ENCODE measurements around the gene CORO1C. TPM values are rescaled to one million over a fixed set of nuclear protein-coding genes. Genes with fewer than 3 reads are reported as not detected.

CORO1C gene
- total RNA-seq, 2 experiments from 2014 or later: 66.3 to 69.2 TPM

DNA sequence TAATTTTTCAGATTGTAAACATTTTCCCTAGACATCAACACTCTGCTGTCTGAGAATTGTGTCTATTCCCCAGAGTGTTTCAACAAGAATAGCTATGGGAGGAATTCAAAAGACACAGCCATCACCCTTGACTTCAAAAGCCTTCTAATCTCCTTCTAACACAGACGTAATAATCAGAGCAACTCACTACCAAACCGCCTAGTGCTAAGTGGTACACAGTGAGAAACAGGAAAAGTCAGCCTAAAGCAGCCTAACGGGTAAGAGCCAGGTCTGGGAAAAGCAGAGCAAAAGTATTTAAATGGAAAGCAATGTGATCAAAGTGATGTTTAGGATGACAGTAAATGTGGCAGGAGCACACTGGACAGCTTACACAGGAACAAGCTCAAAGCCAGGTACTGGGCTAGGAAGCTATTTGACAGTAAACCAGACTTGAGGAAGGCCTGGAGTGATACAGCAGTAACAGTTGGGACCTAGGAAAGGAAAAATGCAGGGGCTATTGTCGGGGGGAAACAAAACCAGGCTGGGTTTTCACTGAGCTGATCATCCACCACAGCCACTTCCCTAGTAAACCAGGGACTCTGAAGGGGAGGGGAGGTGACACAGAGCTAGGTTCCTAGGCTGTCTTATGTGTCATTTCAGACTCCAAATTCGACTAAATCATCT is 29.4 kb downstream of the CORO1C start:
- peaks cover 30% of the 10 kb centered on the region for H3K36me3 Mint-ChIP-seq (ENCODE audit: low read depth)
- H3K4me3 Mint-ChIP-seq: no peak overlapping the region
- H3K4me1 Mint-ChIP-seq (ENCODE audit: low read depth): peaks cover 22% of the 10 kb centered on the region
- POLR2A ChIA-PET: interaction anchor here (1.3 kb wide), 1 partner anchor 66 kb away, joined by 3 read pairs; no protein-coding TSS in a partner anchor
- DNase-seq: peak; percentile 37
- H3K27me3 Mint-ChIP-seq (ENCODE audit: low read depth): no peaks in the 10 kb centered on the region
- CTCF ChIA-PET: interaction anchor here (0.8 to 2.5 kb wide), 7 partner anchors 11 to 84 kb away, joined by 3 to 16 read pairs (median 4); no protein-coding TSS in a partner anchor
- no peak overlapping the region for H3K27ac Mint-ChIP-seq
- no peaks in the 10 kb centered on the region for H3K9me3 Mint-ChIP-seq (ENCODE audit: insufficient read depth)
- peak; percentile 79 for ATAC-seq

DNA sequence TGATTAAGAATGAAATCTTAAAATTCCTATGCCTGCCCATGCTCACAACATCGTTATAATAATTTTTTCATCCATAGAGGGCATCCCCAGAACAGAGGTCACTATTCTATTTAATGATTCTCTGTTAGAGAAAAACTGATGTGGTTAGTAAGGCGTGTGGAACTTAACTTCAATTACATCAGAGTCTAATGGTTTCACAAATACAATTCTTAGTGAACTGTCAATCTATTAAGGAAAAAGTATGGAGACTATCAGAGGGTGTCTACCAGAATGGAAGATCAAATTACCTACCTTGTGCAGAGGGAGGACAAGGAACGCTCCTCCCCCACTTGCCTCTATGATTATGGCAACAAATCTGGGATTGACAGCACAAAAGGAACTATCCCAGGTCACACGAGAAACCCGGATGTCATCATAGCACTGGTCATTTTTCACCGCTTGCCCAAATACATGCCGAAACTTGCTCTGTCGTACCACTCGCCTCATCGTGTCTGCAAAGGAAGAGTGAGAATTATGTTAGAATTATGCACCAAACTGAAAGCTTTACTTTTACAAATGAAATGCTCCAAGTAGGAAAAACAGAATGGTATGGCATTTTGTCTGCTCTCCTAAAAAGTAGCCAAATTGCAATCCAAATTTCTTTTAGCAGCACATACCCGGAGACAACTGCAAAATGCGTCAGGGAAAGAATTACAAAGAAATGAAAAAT is 30.3 kb downstream of the CORO1C start:
- ChIA-PET POLR2A (no interaction called here), CTCF (interaction anchor here (1.5 to 2.5 kb wide), 4 partner anchors 10 to 36 kb away, joined by 4 to 16 read pairs (median 11); no protein-coding TSS in a partner anchor)
- DNase-seq (no peak), ATAC-seq (no peak)
- Mint-ChIP-seq H3K36me3 (ENCODE audit: low read depth) (peaks cover 30% of the 10 kb centered on the region), H3K27ac (no peak overlapping the region), H3K27me3 (ENCODE audit: low read depth) (no peaks in the 10 kb centered on the region), H3K4me1 (ENCODE audit: low read depth) (peaks cover 31% of the 10 kb centered on the region), H3K4me3 (no peak overlapping the region), H3K9me3 (ENCODE audit: insufficient read depth) (no peaks in the 10 kb centered on the region)

DNA sequence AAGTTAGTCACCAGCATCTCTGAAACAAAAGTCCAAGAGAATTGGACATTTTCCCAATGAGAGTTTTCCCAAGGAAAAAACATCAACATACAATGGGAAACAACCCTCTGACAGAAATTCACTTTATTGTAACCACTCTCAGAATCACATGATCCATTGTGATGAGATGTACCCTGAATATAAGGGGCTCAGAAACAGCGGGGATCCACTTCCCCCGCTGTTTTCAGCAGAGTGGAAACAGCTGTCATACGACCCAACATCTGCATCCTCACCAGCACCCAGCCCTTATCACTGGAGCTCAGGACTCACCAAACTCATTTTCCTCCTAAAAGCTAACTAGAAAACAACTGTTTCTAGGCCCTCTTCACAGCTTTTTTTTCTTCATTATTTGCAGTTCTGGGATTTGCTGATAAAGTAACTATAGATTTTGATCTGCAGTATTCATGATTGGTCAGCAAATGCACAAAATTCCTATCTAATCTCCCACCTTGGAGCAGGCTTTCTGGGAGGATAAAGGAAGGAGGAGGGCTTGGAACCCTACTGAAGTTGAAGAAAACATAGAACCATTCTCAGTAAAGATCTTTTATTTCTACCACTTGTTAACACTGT is 31.3 kb downstream of the CORO1C start:
- H3K27me3 Mint-ChIP-seq (ENCODE audit: low read depth): no peaks in the 10 kb centered on the region
- H3K27ac Mint-ChIP-seq: no peak overlapping the region
- ChIA-PET CTCF (no interaction called here), POLR2A (no interaction called here)
- peaks cover 32% of the 10 kb centered on the region for H3K36me3 Mint-ChIP-seq (ENCODE audit: low read depth)
- DNase-seq (no peak), ATAC-seq (no peak)
- H3K4me1 Mint-ChIP-seq (ENCODE audit: low read depth): peaks cover 40% of the 10 kb centered on the region
- H3K9me3 Mint-ChIP-seq (ENCODE audit: insufficient read depth): no peaks in the 10 kb centered on the region
- H3K4me3 Mint-ChIP-seq: no peak overlapping the region

- H3K9me3 Mint-ChIP-seq (ENCODE audit: insufficient read depth): no peaks in the 10 kb centered on the region
- H3K27ac Mint-ChIP-seq: no peak overlapping the region
- ChIA-PET CTCF (interaction anchor here (0.8 to 1.5 kb wide), 2 partner anchors 32 to 34 kb away, joined by 3 to 7 read pairs; no protein-coding TSS in a partner anchor), POLR2A (no interaction called here)
- DNase-seq (no peak), ATAC-seq (no peak)
- peaks cover 53% of the 10 kb centered on the region for H3K4me1 Mint-ChIP-seq (ENCODE audit: low read depth)
- no peak overlapping the region for H3K4me3 Mint-ChIP-seq
- H3K36me3 Mint-ChIP-seq (ENCODE audit: low read depth): peaks cover 36% of the 10 kb centered on the region
- no peaks in the 10 kb centered on the region for H3K27me3 Mint-ChIP-seq (ENCODE audit: low read depth)
Observed at GRCh38 chr12:108697905-108698304, 33.4 kb downstream of the CORO1C start.

DNA sequence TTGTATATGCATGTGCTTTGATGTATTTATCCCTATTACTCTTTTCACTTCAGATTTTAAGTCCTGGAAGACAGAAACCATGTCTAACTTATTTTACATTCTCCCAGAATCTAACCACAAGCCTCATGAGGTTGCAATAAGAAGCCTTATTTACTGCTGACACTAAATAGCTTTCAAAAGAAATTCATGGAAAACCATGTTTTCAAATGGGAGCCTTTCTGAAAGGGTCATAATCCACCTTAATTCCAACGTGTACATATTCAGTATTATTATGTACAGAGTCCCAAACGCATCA is 34.4 kb downstream of the CORO1C start:
- Mint-ChIP-seq H3K4me1 (ENCODE audit: low read depth) (peaks cover 52% of the 10 kb centered on the region), H3K4me3 (no peak overlapping the region), H3K9me3 (ENCODE audit: insufficient read depth) (no peaks in the 10 kb centered on the region), H3K36me3 (ENCODE audit: low read depth) (peaks cover 36% of the 10 kb centered on the region), H3K27ac (peak overlapping the region; percentile 20), H3K27me3 (ENCODE audit: low read depth) (no peaks in the 10 kb centered on the region)
- no peak for DNase-seq
- ChIA-PET CTCF (interaction anchor here (2.1 kb wide), 1 partner anchor 79 kb away, joined by 6 read pairs; no protein-coding TSS in a partner anchor), POLR2A (no interaction called here)
- no peak for ATAC-seq

DNA sequence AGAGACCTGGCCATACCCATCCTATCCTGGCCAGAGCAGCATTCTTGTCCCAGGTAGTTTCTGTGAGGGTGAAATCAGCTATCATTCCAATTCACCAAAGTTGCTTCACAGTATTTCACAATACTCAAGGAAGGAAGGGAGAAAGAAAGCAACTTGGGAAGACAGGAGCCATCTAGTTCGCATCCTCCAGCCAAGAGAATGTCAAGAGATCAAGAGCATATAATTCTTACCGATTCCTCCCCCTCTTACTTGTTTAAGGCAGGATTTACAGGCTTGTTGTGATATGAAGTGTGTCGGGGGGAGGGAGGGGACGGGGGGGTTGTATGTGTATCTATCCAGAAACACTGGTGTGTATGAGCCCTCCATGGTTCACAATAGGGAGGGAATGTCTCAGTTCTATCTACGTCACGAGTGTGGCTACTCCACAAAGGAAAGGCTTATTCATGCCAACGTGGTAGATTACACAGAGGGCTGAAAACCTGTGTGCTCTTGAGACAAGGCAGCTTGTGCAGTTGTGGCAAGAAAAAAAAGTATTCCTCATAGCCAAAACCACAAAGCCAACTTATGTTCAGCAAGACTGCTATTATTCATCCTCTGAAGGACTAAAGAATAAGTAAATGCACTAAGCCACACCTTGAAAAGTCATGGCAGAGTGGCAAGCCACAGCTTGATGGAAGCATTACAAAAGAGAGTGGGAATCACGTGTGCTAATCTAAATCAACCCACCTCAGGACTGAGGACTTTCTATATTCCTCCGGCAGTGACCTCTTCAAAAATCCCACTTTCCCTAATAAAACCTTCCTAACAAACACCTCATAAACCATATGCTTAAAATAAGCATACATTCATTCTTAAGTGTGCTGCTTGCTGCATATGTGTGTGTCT is 35.0 kb downstream of the CORO1C start:
- ChIA-PET POLR2A (interaction anchor here (1.1 kb wide), 1 partner anchor 10 kb away, joined by 3 read pairs; no protein-coding TSS in a partner anchor), CTCF (interaction anchor here (0.6 to 3.5 kb wide), 6 partner anchors 8 to 192 kb away, joined by 3 to 18 read pairs (median 5); no protein-coding TSS in a partner anchor)
- Mint-ChIP-seq H3K27ac (peak overlapping the region; percentile 21), H3K4me1 (ENCODE audit: low read depth) (peaks cover 54% of the 10 kb centered on the region), H3K4me3 (no peak overlapping the region), H3K36me3 (ENCODE audit: low read depth) (peaks cover 36% of the 10 kb centered on the region), H3K27me3 (ENCODE audit: low read depth) (no peaks in the 10 kb centered on the region), H3K9me3 (ENCODE audit: insufficient read depth) (no peaks in the 10 kb centered on the region)
- ATAC-seq: peak; percentile 35
- peak; percentile 35 for DNase-seq

- Mint-ChIP-seq H3K36me3 (ENCODE audit: low read depth) (peaks cover 28% of the 10 kb centered on the region), H3K27me3 (ENCODE audit: low read depth) (no peaks in the 10 kb centered on the region), H3K9me3 (ENCODE audit: insufficient read depth) (no peaks in the 10 kb centered on the region), H3K4me3 (no peak overlapping the region), H3K4me1 (ENCODE audit: low read depth) (peaks cover 64% of the 10 kb centered on the region), H3K27ac (no peak overlapping the region)
- CTCF ChIA-PET: interaction anchor here (1.0 to 3.5 kb wide), 6 partner anchors 9 to 109 kb away, joined by 3 to 18 read pairs (median 5); no protein-coding TSS in a partner anchor
- ATAC-seq (no peak), DNase-seq (no peak)
- POLR2A ChIA-PET: interaction anchor here (0.8 kb wide), 1 partner anchor 60 kb away, joined by 3 read pairs; no protein-coding TSS in a partner anchor
Observed at GRCh38 chr12:108694812-108695278, 36.5 kb downstream of the CORO1C start.

DNA sequence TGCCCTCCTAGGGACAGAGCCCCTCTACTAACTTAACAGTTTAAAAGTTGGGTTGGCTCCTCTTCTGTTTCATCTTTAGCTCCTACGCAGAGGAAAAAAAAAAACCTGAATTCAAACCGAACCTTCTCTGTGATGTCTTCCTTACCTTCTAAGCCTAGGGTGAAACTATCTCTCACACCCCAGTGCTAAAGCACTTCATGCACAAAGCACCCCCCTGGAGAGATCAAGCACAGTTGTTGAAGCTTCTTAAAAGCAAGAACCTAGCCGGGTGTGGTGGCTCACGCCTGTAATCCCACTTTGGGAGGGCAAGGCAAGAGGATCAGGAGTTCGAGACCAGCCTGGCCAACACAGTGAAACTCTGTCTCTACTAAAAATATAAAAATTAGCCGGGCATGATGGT is 37.6 kb downstream of the CORO1C start:
- Mint-ChIP-seq H3K27ac (no peak overlapping the region), H3K4me1 (ENCODE audit: low read depth) (peaks cover 72% of the 10 kb centered on the region), H3K4me3 (no peak overlapping the region), H3K36me3 (ENCODE audit: low read depth) (peaks cover 19% of the 10 kb centered on the region), H3K9me3 (ENCODE audit: insufficient read depth) (no peaks in the 10 kb centered on the region), H3K27me3 (ENCODE audit: low read depth) (no peaks in the 10 kb centered on the region)
- ChIA-PET CTCF (interaction anchor here (3.5 kb wide), 1 partner anchor 29 kb away, joined by 18 read pairs; no protein-coding TSS in a partner anchor), POLR2A (no interaction called here)
- DNase-seq: no peak
- ATAC-seq: no peak

DNA sequence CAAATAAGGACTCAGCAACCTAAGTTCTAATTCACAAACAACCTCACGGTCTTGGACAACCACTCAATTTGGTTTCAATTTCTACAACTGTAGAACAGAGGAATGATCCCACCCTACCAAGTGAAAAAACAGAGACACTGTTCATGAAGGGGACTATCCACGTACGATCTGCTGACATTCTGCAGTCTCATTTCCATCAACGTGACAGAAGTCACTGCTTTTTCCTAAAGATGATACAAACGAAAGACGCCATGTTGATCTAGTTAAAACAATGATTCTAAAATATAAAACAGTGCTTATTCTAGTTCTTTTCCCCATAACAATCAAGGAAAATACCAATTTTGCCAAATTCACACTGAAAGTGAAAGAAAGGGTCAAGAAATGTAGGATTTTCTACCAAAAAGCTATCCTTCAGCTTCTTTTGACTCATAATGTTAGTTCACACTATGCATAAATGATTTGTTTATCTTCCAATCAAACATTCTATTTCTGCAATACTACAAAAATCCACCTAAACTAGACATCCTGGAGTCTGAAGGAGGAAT is 38.1 kb downstream of the CORO1C start:
- ATAC-seq (no peak), DNase-seq (no peak)
- POLR2A ChIA-PET: interaction anchor here (0.6 kb wide), 1 partner anchor 58 kb away, joined by 4 read pairs; no protein-coding TSS in a partner anchor
- peaks cover 72% of the 10 kb centered on the region for H3K4me1 Mint-ChIP-seq (ENCODE audit: low read depth)
- CTCF ChIA-PET: interaction anchor here (1.1 to 3.5 kb wide), 2 partner anchors 29 to 123 kb away, joined by 3 to 18 read pairs; no protein-coding TSS in a partner anchor
- H3K36me3 Mint-ChIP-seq (ENCODE audit: low read depth): peaks cover 16% of the 10 kb centered on the region
- no peak overlapping the region for H3K4me3 Mint-ChIP-seq
- no peak overlapping the region for H3K27ac Mint-ChIP-seq
- no peaks in the 10 kb centered on the region for H3K27me3 Mint-ChIP-seq (ENCODE audit: low read depth)
- no peaks in the 10 kb centered on the region for H3K9me3 Mint-ChIP-seq (ENCODE audit: insufficient read depth)

- DNase-seq (no peak), ATAC-seq (peak; percentile 4)
- Mint-ChIP-seq H3K36me3 (ENCODE audit: low read depth) (peaks cover 9% of the 10 kb centered on the region), H3K27ac (peak overlapping the region; percentile 87), H3K4me3 (peak overlapping the region; percentile 64), H3K4me1 (ENCODE audit: low read depth) (peaks cover 72% of the 10 kb centered on the region), H3K9me3 (ENCODE audit: insufficient read depth) (no peaks in the 10 kb centered on the region), H3K27me3 (ENCODE audit: low read depth) (no peaks in the 10 kb centered on the region)
- CTCF ChIA-PET: interaction anchor here (0.7 to 4.4 kb wide), 9 partner anchors 10 to 130 kb away, joined by 3 to 41 read pairs (median 3); partner anchors contain the start of gene ISCU
- POLR2A ChIA-PET: interaction anchor here (0.6 kb wide), 1 partner anchor 57 kb away, joined by 4 read pairs; no protein-coding TSS in a partner anchor
Observed at GRCh38 chr12:108691998-108692808, 39.1 kb downstream of the CORO1C start.
